Mesendoderm (in vitro differentiated cells): ENCODE measurements around the gene ZP4.

Experiments used
- DNase-seq: peaks from one replicate; pipeline ENCODE4 v3.0.0; 2013
- H2AK5ac ChIP-seq: 2 replicates; pipeline ENCODE4 v1.6.1; 2013; ENCODE audit warnings: low read length, inconsistent platforms
- H2BK120ac ChIP-seq: 2 replicates; pipeline ENCODE4 v1.6.1; 2013; ENCODE audit warnings: low read depth, mild to moderate bottlenecking, low read length, moderate library complexity, mixed read lengths
- H2BK15ac ChIP-seq: replicated peaks from 2 replicates; pipeline ENCODE4 v1.6.1; 2013; ENCODE audit warnings: low read depth, mild to moderate bottlenecking, moderate library complexity
- H2BK5ac ChIP-seq: 2 replicates; pipeline ENCODE4 v1.6.1; 2013; ENCODE audit warnings: low read length, inconsistent platforms
- H3K18ac ChIP-seq: 2 replicates; pipeline ENCODE4 v1.6.1; 2013; ENCODE audit warnings: mild to moderate bottlenecking, low read length, mixed read lengths
- H3K23ac ChIP-seq: one replicate; pipeline ENCODE4 v1.6.1; 2013; ENCODE audit warnings: low read length
- H3K27ac ChIP-seq: 2 replicates; pipeline ENCODE4 v1.5.1; 2013; ENCODE audit warnings: low read depth, mild to moderate bottlenecking, inconsistent platforms, low read length, moderate library complexity
- H3K27me3 ChIP-seq: 2 replicates; pipeline ENCODE4 v1.6.1; 2013; ENCODE audit warnings: low read length, control low read depth, mild to moderate bottlenecking, inconsistent platforms; ENCODE audit not compliant: insufficient read depth, poor library complexity
- H3K36me3 ChIP-seq: 2 replicates; pipeline ENCODE4 v1.6.1; 2013; ENCODE audit warnings: low read length, inconsistent platforms; ENCODE audit not compliant: control insufficient read depth, insufficient read depth
- H3K4ac ChIP-seq: one replicate; pipeline ENCODE4 v1.6.1; 2013; ENCODE audit warnings: low read depth, mild to moderate bottlenecking, low read length, moderate library complexity
- H3K4me1 ChIP-seq: 2 replicates; pipeline ENCODE4 v1.6.1; 2013; ENCODE audit warnings: low read depth, low read length, inconsistent platforms; ENCODE audit not compliant: control insufficient read depth
- H3K4me2 ChIP-seq: 2 replicates; pipeline ENCODE4 v1.6.1; 2013; ENCODE audit warnings: low read length
- H3K4me3 ChIP-seq: 2 replicates; pipeline ENCODE4 v1.5.1; 2013; ENCODE audit warnings: mild to moderate bottlenecking, low read length
- H3K56ac ChIP-seq: one replicate; pipeline ENCODE4 v1.6.1; 2013; ENCODE audit warnings: low read length
- H3K79me1 ChIP-seq: 2 replicates; pipeline ENCODE4 v1.6.1; 2013; ENCODE audit warnings: low read length, inconsistent platforms
- H3K79me2 ChIP-seq: 2 replicates; pipeline ENCODE4 v1.6.1; 2013; ENCODE audit warnings: mild to moderate bottlenecking, low read length; ENCODE audit not compliant: control insufficient read depth, insufficient read depth
- H3K9ac ChIP-seq: 2 replicates; pipeline ENCODE4 v1.6.1; 2013; ENCODE audit warnings: low read length, inconsistent platforms
- H4K5ac ChIP-seq: one replicate; pipeline ENCODE4 v1.6.1; 2013; ENCODE audit warnings: low read length
- H4K8ac ChIP-seq: one replicate; pipeline ENCODE4 v1.6.1; 2013; ENCODE audit warnings: low read depth, mild to moderate bottlenecking, control low read depth, low read length, moderate library complexity
- WGBS: extraction: QIAGEN DNeasy Blood & Tissue Kit; methylation state at CpG from one replicate; pipeline ENCODE4 v1.1.7; 2013; ENCODE audit warnings: low lambda C conversion rate, missing lambda C conversion rate; ENCODE audit not compliant: insufficient coverage; ENCODE audit errors: extremely low coverage; 5-methylcytosine and 5-hydroxymethylcytosine counted together

ZP4 gene

DNA sequence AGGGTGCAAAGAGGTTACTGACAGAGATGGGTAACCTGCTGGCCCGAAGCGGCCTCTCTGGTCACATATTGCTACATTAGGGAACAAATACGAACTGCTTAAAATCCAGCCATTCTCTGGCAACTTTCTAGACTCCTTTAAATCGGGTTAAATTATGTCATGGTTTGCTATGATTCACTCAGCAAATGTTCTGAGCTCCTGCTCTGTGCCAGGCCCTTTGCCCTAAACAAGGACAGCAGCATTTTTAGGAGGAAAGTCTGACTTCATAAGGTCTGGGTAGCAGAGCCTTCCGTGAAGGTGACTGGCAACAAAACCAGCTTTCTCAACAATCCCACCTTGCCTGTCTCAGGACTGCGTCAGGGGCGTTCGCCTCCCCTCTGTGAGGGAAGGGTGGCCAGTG lies 15.4 kb downstream of the ZP4 start:
- no peak overlapping the region for H2BK5ac ChIP-seq
- H4K8ac ChIP-seq, result no peak overlapping the region
- H2AK5ac ChIP-seq, result no peak overlapping the region
- H3K4me1 ChIP-seq, result no peaks in the 10 kb centered on the region
- no peak overlapping the region for H2BK120ac ChIP-seq
- H4K5ac ChIP-seq, result no peak overlapping the region
- no peak overlapping the region for H3K27ac ChIP-seq
- no peak overlapping the region for H3K18ac ChIP-seq
- H3K27me3 ChIP-seq, result no peaks in the 10 kb centered on the region
- H3K4me2 ChIP-seq, result no peak overlapping the region
- H3K36me3 ChIP-seq, result no peaks in the 10 kb centered on the region
- H3K4ac ChIP-seq, result no peak overlapping the region
- no peaks in the 10 kb centered on the region for H3K79me2 ChIP-seq
- H2BK15ac ChIP-seq, result no peak overlapping the region
- DNase-seq, result no peak
- H3K4me3 ChIP-seq, result no peak overlapping the region
- no peaks in the 10 kb centered on the region for H3K79me1 ChIP-seq
- no CpG with 5 or more reads among the region's 8 CpGs for WGBS
- no peak overlapping the region for H3K56ac ChIP-seq
- H3K23ac ChIP-seq, result no peak overlapping the region
- H3K9ac ChIP-seq, result no peak overlapping the region

DNA sequence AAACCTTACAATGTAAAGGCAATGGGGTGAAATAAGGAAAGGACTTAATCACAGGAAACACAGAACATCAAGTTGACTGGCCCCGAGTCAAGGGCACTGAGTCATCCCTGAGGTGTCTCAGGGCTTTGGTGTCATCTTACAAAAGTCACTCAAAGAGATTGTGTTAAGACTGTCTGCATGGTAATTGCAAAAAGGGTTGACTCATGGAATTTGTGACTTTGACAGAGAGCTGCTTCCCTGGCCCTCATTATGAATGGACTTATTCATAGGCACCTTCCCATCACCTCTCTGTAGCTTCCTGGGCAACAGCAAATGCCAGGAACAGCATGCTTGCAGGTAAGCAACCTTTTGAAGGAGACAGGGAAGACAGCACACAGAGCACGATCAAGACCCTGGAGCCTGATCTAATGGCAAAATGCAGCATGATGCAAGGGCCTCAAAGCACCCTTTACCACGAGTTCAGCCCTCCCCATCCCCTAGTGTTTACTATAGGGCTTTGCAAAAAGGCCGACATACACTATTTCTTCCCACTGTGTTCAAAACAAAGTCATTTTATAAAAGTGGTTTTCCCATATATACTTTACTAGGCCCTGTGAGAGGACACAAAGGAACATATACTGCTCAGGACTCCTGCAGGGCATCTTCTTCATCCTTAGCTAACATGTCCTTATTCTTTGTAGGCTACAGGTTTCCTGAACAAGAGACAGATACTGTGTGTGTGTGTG lies 17.1 kb downstream of the ZP4 start:
- Histone ChIP-seq H3K4ac (no peak overlapping the region), H2BK120ac (no peak overlapping the region), H3K79me1 (no peaks in the 10 kb centered on the region), H3K9ac (no peak overlapping the region), H3K27ac (peak overlapping the region; percentile 13), H3K4me3 (no peak overlapping the region), H3K79me2 (no peaks in the 10 kb centered on the region), H3K27me3 (no peaks in the 10 kb centered on the region), H3K23ac (no peak overlapping the region), H3K4me2 (no peak overlapping the region), H3K18ac (no peak overlapping the region), H3K36me3 (no peaks in the 10 kb centered on the region), H2AK5ac (no peak overlapping the region), H3K4me1 (no peaks in the 10 kb centered on the region), H4K5ac (no peak overlapping the region), H2BK15ac (no peak overlapping the region), H2BK5ac (no peak overlapping the region), H4K8ac (no peak overlapping the region), H3K56ac (no peak overlapping the region)
- peak; percentile 98 for DNase-seq
- WGBS, result no CpG with 5 or more reads among the region's 4 CpGs

DNA sequence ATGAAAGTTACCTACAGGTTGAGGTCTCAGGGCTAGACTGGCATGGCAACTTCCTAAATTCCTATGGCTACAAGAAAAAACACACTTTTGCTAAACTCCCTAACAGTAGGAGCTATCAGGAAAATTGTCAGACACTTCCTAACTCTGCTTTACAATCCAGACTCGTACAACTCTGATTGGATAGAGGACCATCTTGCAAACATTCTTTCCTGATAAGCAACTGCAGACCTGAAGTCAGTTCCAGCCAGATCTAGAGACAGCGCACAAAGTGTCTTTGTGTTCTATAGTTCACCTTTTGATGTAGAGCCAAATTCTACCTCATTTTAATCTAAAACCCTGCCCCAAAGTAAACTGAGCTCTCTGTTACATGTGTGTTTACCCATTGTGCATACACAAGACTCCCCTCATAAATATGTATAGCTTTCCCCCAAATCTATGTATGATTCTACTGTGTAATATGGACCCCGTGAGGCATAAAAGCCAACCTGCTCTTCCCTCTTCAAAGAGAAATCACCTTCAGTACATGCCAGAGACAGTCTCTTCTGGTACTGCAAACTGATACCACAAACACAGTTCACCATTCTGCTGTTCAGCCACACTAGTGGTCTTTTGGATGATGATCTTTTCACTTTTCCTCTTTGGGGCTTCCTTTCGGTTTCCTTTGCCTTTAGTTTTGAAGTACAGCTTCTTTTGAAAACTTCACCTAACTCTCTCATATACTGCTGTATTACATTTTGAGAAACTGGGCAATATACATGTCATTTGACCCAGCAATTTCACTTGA lies 21.7 kb downstream of the ZP4 start:
- H2AK5ac ChIP-seq, result no peak overlapping the region
- H3K4me3 ChIP-seq, result no peak overlapping the region
- no peak overlapping the region for H2BK5ac ChIP-seq
- no peak overlapping the region for H3K27ac ChIP-seq
- no peak for DNase-seq
- no peak overlapping the region for H3K4me2 ChIP-seq
- H3K23ac ChIP-seq, result no peak overlapping the region
- H3K4me1 ChIP-seq, result peaks cover 2% of the 10 kb centered on the region
- no peak overlapping the region for H4K5ac ChIP-seq
- no peak overlapping the region for H4K8ac ChIP-seq
- H3K18ac ChIP-seq, result peak overlapping the region; percentile 2
- no peaks in the 10 kb centered on the region for H3K79me1 ChIP-seq
- WGBS, result no CpG with 5 or more reads among the region's 4 CpGs
- H3K36me3 ChIP-seq, result no peaks in the 10 kb centered on the region
- no peak overlapping the region for H3K56ac ChIP-seq
- H3K27me3 ChIP-seq, result no peaks in the 10 kb centered on the region
- H2BK120ac ChIP-seq, result no peak overlapping the region
- H3K79me2 ChIP-seq, result no peaks in the 10 kb centered on the region
- H3K9ac ChIP-seq, result no peak overlapping the region
- no peak overlapping the region for H3K4ac ChIP-seq
- no peak overlapping the region for H2BK15ac ChIP-seq

DNA sequence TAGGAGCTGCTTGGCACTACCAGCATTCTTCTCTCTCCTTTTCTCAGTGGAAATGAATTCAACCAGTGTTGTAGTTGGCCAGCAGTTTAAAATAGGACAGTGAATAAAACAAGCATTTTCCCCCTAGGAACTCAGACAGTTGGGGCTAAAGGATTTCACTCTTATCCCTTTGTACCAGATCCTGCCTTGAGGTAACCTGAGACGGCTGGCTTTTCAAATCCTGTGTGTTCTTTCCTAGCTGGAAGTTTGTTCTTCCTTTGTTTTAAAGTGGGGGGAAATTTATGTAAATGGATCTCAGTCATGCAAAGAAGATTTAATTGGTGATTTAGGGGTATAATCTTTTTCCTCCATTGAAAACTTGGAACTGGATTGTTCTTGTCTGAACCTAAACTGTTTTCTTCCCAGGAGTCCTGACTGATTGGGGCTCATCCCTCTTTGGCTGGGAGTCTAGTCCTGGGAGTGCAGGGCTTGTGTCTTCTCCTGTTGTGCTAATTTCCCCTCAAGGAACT lies 23.3 kb downstream of the ZP4 start:
- no peak for DNase-seq
- no peaks in the 10 kb centered on the region for H3K27me3 ChIP-seq
- H3K56ac ChIP-seq, result no peak overlapping the region
- no peak overlapping the region for H3K9ac ChIP-seq
- no CpG with 5 or more reads among the region's 1 CpG for WGBS
- H3K27ac ChIP-seq, result no peak overlapping the region
- peak overlapping the region; percentile 79 for H4K8ac ChIP-seq
- no peak overlapping the region for H3K4ac ChIP-seq
- H2AK5ac ChIP-seq, result no peak overlapping the region
- H4K5ac ChIP-seq, result no peak overlapping the region
- no peaks in the 10 kb centered on the region for H3K79me2 ChIP-seq
- no peak overlapping the region for H3K18ac ChIP-seq
- no peak overlapping the region for H2BK15ac ChIP-seq
- no peak overlapping the region for H2BK5ac ChIP-seq
- H3K4me3 ChIP-seq, result no peak overlapping the region
- peaks cover 2% of the 10 kb centered on the region for H3K4me1 ChIP-seq
- H3K4me2 ChIP-seq, result no peak overlapping the region
- H3K23ac ChIP-seq, result no peak overlapping the region
- no peaks in the 10 kb centered on the region for H3K36me3 ChIP-seq
- no peak overlapping the region for H2BK120ac ChIP-seq
- H3K79me1 ChIP-seq, result no peaks in the 10 kb centered on the region

DNA sequence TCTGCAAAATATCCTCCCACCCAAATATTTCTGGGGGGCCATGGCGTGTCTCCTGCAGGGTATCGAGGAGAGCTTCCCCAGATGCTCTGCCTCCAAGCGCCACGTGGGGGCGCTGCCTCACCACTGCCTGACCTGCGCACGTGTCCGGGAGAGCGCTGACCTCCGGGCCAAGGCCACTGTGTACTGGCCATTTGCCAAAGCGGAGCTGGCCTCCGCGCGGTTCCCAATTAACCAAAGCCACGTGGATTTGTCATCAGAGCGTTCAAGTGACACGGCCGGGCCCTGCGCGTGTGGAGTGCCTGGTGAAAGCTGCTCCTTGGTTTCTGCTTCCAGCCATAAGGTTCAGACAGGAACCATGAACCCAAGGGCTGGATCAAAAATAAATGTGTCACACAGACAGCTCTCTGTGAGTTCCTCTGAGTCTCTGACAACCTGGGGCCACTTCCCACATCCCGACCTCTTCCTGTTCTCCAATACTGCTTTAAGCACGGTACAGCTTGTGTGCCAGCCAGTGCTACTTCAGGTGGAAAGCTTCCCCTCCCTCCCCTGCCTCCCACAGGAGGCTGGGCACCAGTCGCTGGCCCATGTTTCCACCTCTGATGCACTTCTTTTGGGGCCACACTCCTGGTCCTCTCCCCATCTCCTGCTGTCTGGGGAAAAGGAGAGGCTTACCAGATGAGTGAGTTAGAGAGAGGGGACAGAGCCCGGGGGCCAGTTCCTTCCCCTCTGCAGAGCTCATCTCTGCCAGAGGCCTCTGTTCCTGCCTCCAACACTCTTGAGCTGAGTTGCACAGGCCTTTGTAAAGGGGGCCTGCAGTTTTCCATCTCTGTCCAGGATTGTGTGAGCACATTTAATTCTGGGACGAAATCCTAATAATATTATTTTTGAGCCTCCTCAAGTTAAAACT lies 26.1 kb downstream of the ZP4 start:
- Histone ChIP-seq H3K56ac (peak overlapping the region; percentile 65), H4K5ac (no peak overlapping the region), H3K18ac (no peak overlapping the region), H3K79me2 (no peaks in the 10 kb centered on the region), H3K23ac (no peak overlapping the region), H3K4me2 (no peak overlapping the region), H2AK5ac (no peak overlapping the region), H2BK15ac (no peak overlapping the region), H3K9ac (no peak overlapping the region), H3K27ac (no peak overlapping the region), H3K4me3 (no peak overlapping the region), H3K4me1 (peaks cover 2% of the 10 kb centered on the region), H3K4ac (peak overlapping the region; percentile 41), H2BK120ac (no peak overlapping the region), H2BK5ac (no peak overlapping the region), H4K8ac (no peak overlapping the region), H3K79me1 (no peaks in the 10 kb centered on the region), H3K36me3 (no peaks in the 10 kb centered on the region), H3K27me3 (peaks cover 3% of the 10 kb centered on the region)
- peak; percentile 70 for DNase-seq
- no CpG with 5 or more reads among the region's 25 CpGs for WGBS
